ENCODE measurements around the gene IDI2.

IDI2 gene

DNA sequence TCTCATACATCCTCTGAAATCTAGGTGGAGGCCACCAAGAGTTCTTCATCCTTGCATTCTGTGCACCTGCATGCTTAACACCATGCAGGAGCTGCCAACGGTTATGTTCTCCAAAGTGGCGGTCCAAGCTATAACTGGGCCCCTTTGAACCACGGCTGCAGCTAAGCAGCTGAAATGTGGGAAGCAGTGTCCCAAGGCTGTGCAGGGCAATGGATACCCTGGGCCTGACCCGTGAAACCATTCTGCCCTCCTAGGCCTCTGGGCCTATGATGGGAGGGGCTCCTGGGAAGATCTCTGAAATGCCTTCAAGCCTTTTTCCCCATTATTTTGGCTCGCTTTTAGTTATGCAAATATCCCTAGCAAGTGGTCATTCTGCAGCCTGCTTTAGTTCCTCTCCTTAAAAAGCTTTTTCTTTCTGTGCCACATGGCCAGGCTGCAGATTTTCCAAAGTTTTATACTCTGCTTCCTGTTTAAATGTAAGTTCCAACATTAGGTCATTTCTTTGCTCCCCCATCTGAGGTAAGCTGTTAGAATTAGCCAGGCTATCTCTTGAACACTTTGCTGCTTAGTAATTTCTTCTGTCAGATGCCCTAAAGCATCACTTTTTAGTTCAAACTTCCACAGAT lies 45.1 kb downstream of the IDI2 start:
- TF ChIP-seq POLR2AphosphoS5 (IDR thresholded peaks at IDR 0.05; ENCODE audit: low read depth), result no peak
- TF ChIP-seq, protein P1, sequence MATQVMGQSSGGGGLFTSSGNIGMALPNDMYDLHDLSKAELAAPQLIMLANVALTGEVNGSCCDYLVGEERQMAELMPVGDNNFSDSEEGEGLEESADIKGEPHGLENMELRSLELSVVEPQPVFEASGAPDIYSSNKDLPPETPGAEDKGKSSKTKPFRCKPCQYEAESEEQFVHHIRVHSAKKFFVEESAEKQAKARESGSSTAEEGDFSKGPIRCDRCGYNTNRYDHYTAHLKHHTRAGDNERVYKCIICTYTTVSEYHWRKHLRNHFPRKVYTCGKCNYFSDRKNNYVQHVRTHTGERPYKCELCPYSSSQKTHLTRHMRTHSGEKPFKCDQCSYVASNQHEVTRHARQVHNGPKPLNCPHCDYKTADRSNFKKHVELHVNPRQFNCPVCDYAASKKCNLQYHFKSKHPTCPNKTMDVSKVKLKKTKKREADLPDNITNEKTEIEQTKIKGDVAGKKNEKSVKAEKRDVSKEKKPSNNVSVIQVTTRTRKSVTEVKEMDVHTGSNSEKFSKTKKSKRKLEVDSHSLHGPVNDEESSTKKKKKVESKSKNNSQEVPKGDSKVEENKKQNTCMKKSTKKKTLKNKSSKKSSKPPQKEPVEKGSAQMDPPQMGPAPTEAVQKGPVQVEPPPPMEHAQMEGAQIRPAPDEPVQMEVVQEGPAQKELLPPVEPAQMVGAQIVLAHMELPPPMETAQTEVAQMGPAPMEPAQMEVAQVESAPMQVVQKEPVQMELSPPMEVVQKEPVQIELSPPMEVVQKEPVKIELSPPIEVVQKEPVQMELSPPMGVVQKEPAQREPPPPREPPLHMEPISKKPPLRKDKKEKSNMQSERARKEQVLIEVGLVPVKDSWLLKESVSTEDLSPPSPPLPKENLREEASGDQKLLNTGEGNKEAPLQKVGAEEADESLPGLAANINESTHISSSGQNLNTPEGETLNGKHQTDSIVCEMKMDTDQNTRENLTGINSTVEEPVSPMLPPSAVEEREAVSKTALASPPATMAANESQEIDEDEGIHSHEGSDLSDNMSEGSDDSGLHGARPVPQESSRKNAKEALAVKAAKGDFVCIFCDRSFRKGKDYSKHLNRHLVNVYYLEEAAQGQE (IDR thresholded peaks at IDR 0.05; ENCODE audit: insufficient replicate concordance, low read depth), result no peak
- TF ChIP-seq, protein P2, sequence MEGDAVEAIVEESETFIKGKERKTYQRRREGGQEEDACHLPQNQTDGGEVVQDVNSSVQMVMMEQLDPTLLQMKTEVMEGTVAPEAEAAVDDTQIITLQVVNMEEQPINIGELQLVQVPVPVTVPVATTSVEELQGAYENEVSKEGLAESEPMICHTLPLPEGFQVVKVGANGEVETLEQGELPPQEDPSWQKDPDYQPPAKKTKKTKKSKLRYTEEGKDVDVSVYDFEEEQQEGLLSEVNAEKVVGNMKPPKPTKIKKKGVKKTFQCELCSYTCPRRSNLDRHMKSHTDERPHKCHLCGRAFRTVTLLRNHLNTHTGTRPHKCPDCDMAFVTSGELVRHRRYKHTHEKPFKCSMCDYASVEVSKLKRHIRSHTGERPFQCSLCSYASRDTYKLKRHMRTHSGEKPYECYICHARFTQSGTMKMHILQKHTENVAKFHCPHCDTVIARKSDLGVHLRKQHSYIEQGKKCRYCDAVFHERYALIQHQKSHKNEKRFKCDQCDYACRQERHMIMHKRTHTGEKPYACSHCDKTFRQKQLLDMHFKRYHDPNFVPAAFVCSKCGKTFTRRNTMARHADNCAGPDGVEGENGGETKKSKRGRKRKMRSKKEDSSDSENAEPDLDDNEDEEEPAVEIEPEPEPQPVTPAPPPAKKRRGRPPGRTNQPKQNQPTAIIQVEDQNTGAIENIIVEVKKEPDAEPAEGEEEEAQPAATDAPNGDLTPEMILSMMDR (IDR thresholded peaks at IDR 0.05; ENCODE audit: insufficient read depth, low read length), result no peak
- TF ChIP-seq SPI1 (IDR thresholded peaks at IDR 0.05; ENCODE audit: borderline replicate concordance, low read depth), result no peak
- no peak for TF ChIP-seq GABPA (IDR thresholded peaks at IDR 0.05; ENCODE audit: low read depth)
- no peaks in the 10 kb centered on the region for H3K27me3 ChIP-seq (ENCODE audit: insufficient read depth, poor library complexity, severe bottlenecking)
- DNase-seq (ENCODE audit: low read depth in 1 of 2, low spot score in 1 of 2), result no peak
- no peak overlapping the region for H3K27ac ChIP-seq (replicated peaks)
- H3K4me3 ChIP-seq (replicated peaks; ENCODE audit: insufficient read depth, low read length), result no peak overlapping the region

DNA sequence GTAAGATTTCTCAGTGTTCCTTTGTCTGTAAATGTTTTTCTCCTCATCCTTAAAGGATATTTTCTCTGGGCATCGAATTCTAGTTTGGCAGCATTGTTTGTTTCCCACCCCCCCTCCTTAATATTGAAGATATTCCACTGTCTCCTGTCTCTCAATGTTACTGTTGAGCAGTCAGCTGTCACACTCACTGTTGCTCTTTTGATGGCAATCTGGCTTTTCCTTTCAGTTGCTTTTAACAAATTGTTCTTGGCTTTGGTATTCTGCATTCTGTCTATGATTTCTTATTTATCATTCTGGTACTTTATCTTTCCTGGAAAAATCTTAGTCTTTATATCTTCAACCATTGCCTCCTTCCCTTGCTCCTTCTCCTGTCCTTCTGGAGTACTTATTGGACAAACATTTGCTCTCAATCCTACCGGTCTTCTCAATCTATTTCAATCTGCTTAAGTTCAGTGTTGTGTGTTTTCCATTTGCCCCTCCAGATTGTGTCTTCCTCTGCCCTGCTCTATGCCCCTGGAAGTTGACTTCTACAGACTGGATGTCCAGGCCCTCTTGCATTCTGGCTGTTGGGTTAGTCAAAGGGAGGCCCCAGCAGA lies 46.7 kb downstream of the IDI2 start:
- no peaks in the 10 kb centered on the region for H3K27me3 ChIP-seq (ENCODE audit: insufficient read depth, poor library complexity, severe bottlenecking)
- TF ChIP-seq POLR2AphosphoS5 (IDR thresholded peaks at IDR 0.05; ENCODE audit: low read depth) (no peak), GABPA (IDR thresholded peaks at IDR 0.05; ENCODE audit: low read depth) (no peak), SPI1 (IDR thresholded peaks at IDR 0.05; ENCODE audit: borderline replicate concordance, low read depth) (no peak)
- TF ChIP-seq, protein P1 (IDR thresholded peaks at IDR 0.05; ENCODE audit: insufficient replicate concordance, low read depth), result no peak
- TF ChIP-seq, protein P2 (IDR thresholded peaks at IDR 0.05; ENCODE audit: insufficient read depth, low read length), result no peak
- DNase-seq (ENCODE audit: low read depth in 1 of 2, low spot score in 1 of 2), result no peak

DNA sequence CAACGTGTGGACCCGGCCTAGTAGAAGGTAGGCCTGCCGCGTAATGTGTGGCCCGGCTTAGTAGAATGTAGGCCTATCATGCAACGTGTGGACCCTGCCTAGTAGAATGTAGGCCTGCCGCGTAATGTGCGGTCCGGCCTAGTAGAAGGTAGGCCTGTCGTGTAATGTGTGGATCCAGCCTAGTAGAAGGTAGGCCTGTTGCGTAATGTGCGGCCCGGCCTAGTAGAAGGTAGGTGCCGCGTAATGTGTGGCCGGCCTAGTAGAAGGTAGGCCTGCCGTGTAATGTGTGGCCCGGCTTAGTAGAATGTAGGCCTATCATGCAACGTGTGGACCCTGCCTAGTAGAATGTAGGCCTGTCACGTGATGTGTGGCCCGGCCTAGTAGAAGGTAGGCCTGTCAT lies 49.3 kb downstream of the IDI2 start:
- no peak overlapping the region for H3K4me3 ChIP-seq (replicated peaks; ENCODE audit: insufficient read depth, low read length)
- TF ChIP-seq GABPA (IDR thresholded peaks at IDR 0.05; ENCODE audit: low read depth), result no peak
- TF ChIP-seq SPI1 (IDR thresholded peaks at IDR 0.05; ENCODE audit: borderline replicate concordance, low read depth), result no peak
- TF ChIP-seq POLR2AphosphoS5 (IDR thresholded peaks at IDR 0.05; ENCODE audit: low read depth), result no peak
- TF ChIP-seq, protein P1 (IDR thresholded peaks at IDR 0.05; ENCODE audit: insufficient replicate concordance, low read depth), result no peak
- TF ChIP-seq, protein P2 (IDR thresholded peaks at IDR 0.05; ENCODE audit: insufficient read depth, low read length), result no peak
- H3K27me3 ChIP-seq (ENCODE audit: insufficient read depth, poor library complexity, severe bottlenecking), result no peaks in the 10 kb centered on the region
- no peak for DNase-seq (ENCODE audit: low read depth in 1 of 2, low spot score in 1 of 2)
- H3K27ac ChIP-seq (replicated peaks), result no peak overlapping the region

More for the DNA sequence above, 46.7 kb downstream of the IDI2 start:
- no peak overlapping the region for H3K4me3 ChIP-seq (replicated peaks; ENCODE audit: insufficient read depth, low read length)
- no peak overlapping the region for H3K27ac ChIP-seq (replicated peaks)
